ENCODE measurements around the gene EIF3C.
"Not testable (repeated sequence)": the region's sequence is repeated elsewhere in the genome, so short reads cannot be mapped to it uniquely, and the experiment has no call there.

DNA sequence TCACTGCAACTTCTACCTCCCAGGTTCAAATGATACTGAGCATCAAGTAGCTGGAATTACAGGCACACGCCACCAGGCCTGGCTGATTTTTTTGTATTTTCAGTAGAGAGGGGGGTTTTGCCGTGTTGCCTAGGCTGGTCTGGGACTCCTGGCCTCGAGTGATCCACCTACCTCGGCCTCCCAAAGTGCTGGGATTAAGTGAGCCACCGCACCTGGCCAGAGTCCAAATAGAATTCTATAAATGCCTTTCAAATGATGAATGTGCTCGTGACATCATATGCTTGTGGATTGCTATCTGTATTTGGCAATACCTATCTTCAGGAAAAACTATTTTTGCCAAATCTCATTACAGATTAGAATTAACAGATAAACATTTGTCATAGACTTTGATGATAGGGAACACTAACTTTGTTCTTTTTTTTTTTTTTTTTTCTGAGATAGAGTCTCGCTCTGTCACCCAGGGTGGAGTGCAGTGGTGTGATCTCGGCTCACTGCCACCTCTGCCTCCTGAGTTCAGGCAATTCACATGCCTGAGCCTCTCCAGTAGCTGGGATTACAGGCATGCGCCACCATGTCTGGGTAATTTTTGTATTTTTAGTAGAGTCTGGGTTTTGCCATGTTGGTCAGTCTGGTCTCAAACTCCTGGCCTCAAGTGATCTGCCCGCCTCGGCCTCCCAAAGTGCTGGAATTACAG lies 17.9 kb upstream of the EIF3C start:
- TF ChIP-seq HDGF (IDR thresholded peaks at IDR 0.05; ENCODE audit: borderline replicate concordance); SUZ12 (IDR thresholded peaks at IDR 0.05); FOXM1 (IDR thresholded peaks at IDR 0.05; ENCODE audit: borderline replicate concordance); L3MBTL2 (conservative IDR thresholded peaks at IDR 0.05); NFRKB (IDR thresholded peaks at IDR 0.05); BHLHE40 (IDR thresholded peaks at IDR 0.05; ENCODE audit: borderline replicate concordance); CTBP1 (IDR thresholded peaks at IDR 0.05; ENCODE audit: borderline replicate concordance); SP1 (IDR thresholded peaks at IDR 0.05): not testable (repeated sequence)

Data from HEK293T (cell line).